ENCODE data around the gene SLC34A3.

- TF ChIP-seq POLR2A (IDR thresholded peaks at IDR 0.05) (no peak), CTCF (IDR thresholded peaks at IDR 0.05) (no peak), EP300 (IDR thresholded peaks at IDR 0.05) (no peak), POLR2AphosphoS5 (IDR thresholded peaks at IDR 0.05) (no peak)
Measured at GRCh38 chr9:137281345-137282116, 50.8 kb downstream of the SLC34A3 start.
